Tibial artery (tissue), 4 donors: ENCODE results near the gene DZIP1.

Source experiments
- DNase-seq, 2 donors: peaks; one replicate each; pipeline ENCODE4 v3.0.0-alpha.2; 2019
- H3K27ac ChIP-seq, 2 donors: fragments of 200-600 bp; sonication (generic) in 1 of 2; 1 replicate in 1 of 2; 2 replicates in 1 of 2; pipeline ENCODE4 v1.5.1; 2018 to 2019; ENCODE audit warnings: mild to moderate bottlenecking in 1 of 2
- H3K27me3 ChIP-seq, 2 donors: fragments of 200-600 bp; sonication (generic) in 1 of 2; one replicate each; pipeline versions ENCODE4 v1.5.1 to v1.6.0; 2016 to 2019
- H3K36me3 ChIP-seq, 3 donors: fragments of 200-600 bp; sonication (generic) in 2 of 3; one replicate each; pipeline ENCODE4 v1.5.1; 2016 to 2019; ENCODE audit warnings: mild to moderate bottlenecking in 2 of 3
- H3K4me1 ChIP-seq, 4 donors: fragments of 200-600 bp; sonication (generic) in 2 of 4; 1 replicate in 3 of 4; 2 replicates in 1 of 4; pipeline ENCODE4 v1.5.1; 2016 to 2019
- H3K4me3 ChIP-seq, 2 donors: fragments of 200-600 bp; sonication (generic) in 1 of 2; 1 replicate in 1 of 2; 2 replicates in 1 of 2; pipeline ENCODE4 v1.5.1; 2018 to 2019; ENCODE audit warnings: mild to moderate bottlenecking in 2 of 2
- H3K9me3 ChIP-seq, 3 donors: fragments of 200-600 bp; sonication (generic) in 1 of 3; one replicate each; pipeline ENCODE4 v1.5.1; 2016 to 2019
- CTCF ChIP-seq, 2 experiments: fragments of 200-600 bp in 1 of 2; fragments of 450-650 bp in 1 of 2; IDR thresholded peaks; one replicate each; pipeline ENCODE4 v1.5.1; 2017 to 2019; ENCODE audit warnings: antibody characterized with exemption in 2 of 2, mild to moderate bottlenecking in 1 of 2, moderate library complexity in 1 of 2
- intact Hi-C: fragments of 100-400 bp; cut with DNase I; formaldehyde crosslinking; loops from one replicate; pipeline ENCODE4 v1.15.0; 2023; ENCODE audit warnings: low total_unique reads

Gene DZIP1

GRCh38 chr13:95553581-95554385 is 90.7 kb downstream of the DZIP1 start:
- DNase-seq = no peak
- peaks cover 0 to 43% of the 10 kb centered on the region in 2 donors for H3K27me3 ChIP-seq
- no peak for TF ChIP-seq CTCF (IDR thresholded peaks at IDR 0.05)
- no peaks in the 10 kb centered on the region for H3K36me3 ChIP-seq
- intact Hi-C loops = no loop called here
- no peak overlapping the region for H3K4me3 ChIP-seq
- no peaks in the 10 kb centered on the region for H3K9me3 ChIP-seq
- peaks cover 0 to 15% (median 8%) of the 10 kb centered on the region in 4 donors for H3K4me1 ChIP-seq
- no peak overlapping the region for H3K27ac ChIP-seq

GRCh38 chr13:95552539-95553441 is 91.7 kb downstream of the DZIP1 start, which contains the start of gene CLDN10:
Gene CLDN10 (plus strand): TSS chr13:95552720. CDS start chr13:95552754, 34 bp downstream.
- no peak for TF ChIP-seq CTCF (IDR thresholded peaks at IDR 0.05)
- Histone ChIP-seq H3K9me3 (no peaks in the 10 kb centered on the region), H3K36me3 (no peaks in the 10 kb centered on the region), H3K4me1 (peaks cover 0 to 15% (median 8%) of the 10 kb centered on the region in 4 donors), H3K27me3 (peaks cover 0 to 43% of the 10 kb centered on the region in 2 donors), H3K4me3 (no peak within 1 kb of the TSS), H3K27ac (no peak within 1 kb of the TSS)
- DNase-seq = no peak
- intact Hi-C loops = no loop called here

GRCh38 chr13:95552208-95552538 is 92.3 kb downstream of the DZIP1 start:
- TF ChIP-seq CTCF (IDR thresholded peaks at IDR 0.05) = no peak
- Histone ChIP-seq H3K36me3 (no peaks in the 10 kb centered on the region), H3K4me3 (no peak overlapping the region), H3K9me3 (no peaks in the 10 kb centered on the region), H3K4me1 (peaks cover 0 to 15% (median 8%) of the 10 kb centered on the region in 4 donors), H3K27ac (no peak overlapping the region), H3K27me3 (peaks cover 0 to 42% of the 10 kb centered on the region in 2 donors)
- DNase-seq = no peak
- intact Hi-C loops = no loop called here

- no peak for DNase-seq
- no peaks in the 10 kb centered on the region for H3K9me3 ChIP-seq
- H3K27me3 ChIP-seq = peaks cover 0 to 29% of the 10 kb centered on the region in 2 donors
- peaks cover 0 to 4% (median 4%) of the 10 kb centered on the region in 4 donors for H3K4me1 ChIP-seq
- H3K4me3 ChIP-seq = no peak overlapping the region
- intact Hi-C loops = no loop called here
- H3K27ac ChIP-seq = no peak overlapping the region
- H3K36me3 ChIP-seq = no peaks in the 10 kb centered on the region
- TF ChIP-seq CTCF (IDR thresholded peaks at IDR 0.05) = no peak
Measured at GRCh38 chr13:95547531-95548167, 96.9 kb downstream of the DZIP1 start.

- intact Hi-C loops = no loop called here
- no peak for TF ChIP-seq CTCF (IDR thresholded peaks at IDR 0.05)
- Histone ChIP-seq H3K9me3 (no peaks in the 10 kb centered on the region), H3K36me3 (no peaks in the 10 kb centered on the region), H3K27ac (no peak overlapping the region), H3K27me3 (peaks cover 0 to 22% of the 10 kb centered on the region in 2 donors), H3K4me1 (no peaks in the 10 kb centered on the region), H3K4me3 (no peak overlapping the region)
- no peak for DNase-seq
Measured at GRCh38 chr13:95546919-95547318, 97.6 kb downstream of the DZIP1 start.
